Prostate gland (tissue), 2 donors: ENCODE results near the gene COMMD1. TPM values are rescaled to one million over a fixed set of nuclear protein-coding genes. Genes with fewer than 3 reads are reported as not detected.
"Not testable (repeated sequence)": the region's sequence is repeated elsewhere in the genome, so short reads cannot be mapped to it uniquely, and the experiment has no call there.

Experiments
- DNase-seq: peaks from one replicate; pipeline ENCODE4 v3.0.0-alpha.2; 2019; ENCODE audit warnings: low spot score
- H3K27ac ChIP-seq, 2 donors: fragments of 200-600 bp; sonication (generic); 2 replicates each; pipeline ENCODE4 v1.5.1; 2017 to 2019
- H3K27me3 ChIP-seq: fragments of 200-600 bp; sonication (generic); replicated peaks from 2 replicates; pipeline ENCODE4 v1.5.1; 2019; ENCODE audit not compliant: insufficient read depth
- H3K36me3 ChIP-seq, 2 donors: fragments of 200-600 bp; sonication (generic); 1 replicate in 1 of 2; 2 replicates in 1 of 2; pipeline versions ENCODE4 v1.5.1 to v1.8.1; 2017 to 2019
- H3K4me1 ChIP-seq: fragments of 200-600 bp; sonication (generic); replicated peaks from 2 replicates; pipeline ENCODE4 v1.5.1; 2019
- H3K4me3 ChIP-seq, 2 donors: fragments of 200-600 bp; sonication (generic); 2 replicates each; pipeline ENCODE4 v1.5.1; 2017 to 2019
- H3K9me3 ChIP-seq: fragments of 200-600 bp; sonication (generic); 2 replicates; pipeline ENCODE4 v1.5.1; 2017
- CTCF ChIP-seq, 4 experiments: fragments of 200-600 bp in 2 of 4; fragments of 450-650 bp in 2 of 4; sonication (generic) in 2 of 4; IDR thresholded peaks; 1 replicate in 3 of 4; 2 replicates in 1 of 4; pipeline ENCODE4 v1.5.1; 2016 to 2019; ENCODE audit warnings: antibody characterized with exemption in 4 of 4, mild to moderate bottlenecking in 2 of 4, moderate library complexity in 2 of 4
- POLR2A ChIP-seq: fragments of 450-650 bp; IDR thresholded peaks from one replicate; pipeline ENCODE4 v1.6.1; 2016; ENCODE audit warnings: antibody characterized with exemption, mild to moderate bottlenecking
- POLR2AphosphoS5 ChIP-seq: sonication (generic); formaldehyde crosslinking; IDR thresholded peaks from one replicate; pipeline ENCODE4 v1.6.1; 2017; ENCODE audit warnings: antibody characterized with exemption
- WGBS: methylation state at CpG from one replicate; pipeline ENCODE4 v1.1.5; 2018; 5-methylcytosine and 5-hydroxymethylcytosine counted together
- intact Hi-C: fragments of 100-400 bp; cut with DNase I; formaldehyde crosslinking; loops from one replicate; pipeline ENCODE4 v1.14.2; 2022
- total RNA-seq, 2 donors: library from RNA; depleted of rRNA; stranded (reverse); fragments of >200 nt; gene quantifications; one replicate each; pipeline ENCODE4 v1.1.0, GENCODE V29; 2016

Gene COMMD1
- total RNA-seq, 2 donors from 2014 or later, result 41.9 to 63.9 TPM

GRCh38 chr2:62158444-62159121 is 253.1 kb downstream of the COMMD1 start:
- TF ChIP-seq POLR2A (no peak), CTCF (IDR thresholded peaks at IDR 0.05) (no peak), POLR2AphosphoS5 (no peak)
- WGBS, result 89% methylated on average over 9 of the region's 9 CpGs

GRCh38 chr2:62160691-62161090 is 255.2 kb downstream of the COMMD1 start:
- intact Hi-C loops, H3K27ac ChIP-seq, H3K4me1 ChIP-seq, DNase-seq, H3K4me3 ChIP-seq, H3K9me3 ChIP-seq, H3K27me3 ChIP-seq, H3K36me3 ChIP-seq: not testable (repeated sequence)
- WGBS, result 98% methylated on average over 9 of the region's 9 CpGs

More at GRCh38 chr2:62158444-62159121, 253.1 kb downstream of the COMMD1 start:
- no peak for DNase-seq
- H3K4me1 ChIP-seq, result no peaks in the 10 kb centered on the region
- intact Hi-C loops, result no loop called here
- H3K36me3 ChIP-seq, result no peaks in the 10 kb centered on the region
- H3K27me3 ChIP-seq, result no peaks in the 10 kb centered on the region
- no peaks in the 10 kb centered on the region for H3K9me3 ChIP-seq
- no peak overlapping the region for H3K4me3 ChIP-seq
- no peak overlapping the region for H3K27ac ChIP-seq

GRCh38 chr2:62163106-62163831 is 257.8 kb downstream of the COMMD1 start:
- intact Hi-C loops, result no loop called here
- no peaks in the 10 kb centered on the region for H3K9me3 ChIP-seq
- no peaks in the 10 kb centered on the region for H3K36me3 ChIP-seq
- WGBS, result 84% methylated on average over 3 of the region's 3 CpGs
- no peak overlapping the region for H3K4me3 ChIP-seq
- no peaks in the 10 kb centered on the region for H3K4me1 ChIP-seq
- no peak for DNase-seq
- H3K27me3 ChIP-seq, result no peaks in the 10 kb centered on the region
- TF ChIP-seq POLR2AphosphoS5 (no peak), CTCF (IDR thresholded peaks at IDR 0.05) (no peak), POLR2A (no peak)
- H3K27ac ChIP-seq, result no peak overlapping the region

GRCh38 chr2:62163834-62164233 is 258.4 kb downstream of the COMMD1 start:
- no peaks in the 10 kb centered on the region for H3K36me3 ChIP-seq
- no peaks in the 10 kb centered on the region for H3K27me3 ChIP-seq
- H3K4me3 ChIP-seq, result no peak overlapping the region
- DNase-seq, result no peak
- WGBS, result 62% methylated on average over 2 of the region's 2 CpGs
- intact Hi-C loops, result no loop called here
- H3K27ac ChIP-seq, result no peak overlapping the region
- no peaks in the 10 kb centered on the region for H3K9me3 ChIP-seq
- TF ChIP-seq POLR2AphosphoS5 (no peak), CTCF (IDR thresholded peaks at IDR 0.05) (no peak), POLR2A (no peak)
- no peaks in the 10 kb centered on the region for H3K4me1 ChIP-seq

- Histone ChIP-seq H3K27me3 (no peaks in the 10 kb centered on the region), H3K4me1 (no peaks in the 10 kb centered on the region), H3K36me3 (no peaks in the 10 kb centered on the region), H3K4me3 (no peak overlapping the region), H3K9me3 (no peaks in the 10 kb centered on the region), H3K27ac (no peak overlapping the region)
- no peak for TF ChIP-seq CTCF (IDR thresholded peaks at IDR 0.05)
- TF ChIP-seq POLR2A, result no peak
- no peak for TF ChIP-seq POLR2AphosphoS5
- 66% methylated on average over 4 of the region's 4 CpGs for WGBS
- DNase-seq, result no peak
- intact Hi-C loops, result no loop called here
These were observed 270.3 kb downstream of the COMMD1 start for GRCh38 chr2:62175728-62176127.
